GM18907 (cell line): Measurements from ENCODE around the gene SYT9.

Source experiments
- ATAC-seq: cut with Tn5 transposase; IDR thresholded peaks from one replicate; pipeline ENCODE4 v1.9.1; 2021; ENCODE audit warnings: mild to moderate bottlenecking, moderate library complexity; ENCODE audit not compliant: unreplicated experiment

The SYT9 gene

GRCh38 chr11:7270233-7270865, 18.6 kb downstream of the SYT9 start:
- no peak for ATAC-seq

DNA sequence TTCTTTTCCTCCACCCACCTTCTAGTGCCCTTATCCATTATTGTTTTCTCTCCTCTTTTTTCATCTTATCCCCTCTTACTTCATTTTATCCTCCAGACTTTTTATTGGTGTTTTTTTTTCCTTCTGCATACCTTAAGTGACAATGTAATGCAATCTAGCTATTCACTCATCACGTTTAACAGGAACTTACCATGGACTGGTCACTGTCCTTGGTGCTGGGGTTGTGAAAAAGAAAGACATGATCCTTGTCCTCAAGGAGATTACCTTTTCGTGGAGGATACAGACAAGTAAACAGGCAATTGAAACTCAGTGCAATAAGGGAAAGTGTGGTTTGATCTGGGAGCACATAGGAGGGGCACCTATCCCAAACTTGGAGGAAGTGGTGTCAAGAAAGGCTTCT, 20.7 kb downstream of the SYT9 start:
- no peak for ATAC-seq

GRCh38 chr11:7275133-7275532, 23.4 kb downstream of the SYT9 start:
- ATAC-seq: no peak

GRCh38 chr11:7278314-7278917, 26.7 kb downstream of the SYT9 start:
- peak; percentile 56 for ATAC-seq

DNA sequence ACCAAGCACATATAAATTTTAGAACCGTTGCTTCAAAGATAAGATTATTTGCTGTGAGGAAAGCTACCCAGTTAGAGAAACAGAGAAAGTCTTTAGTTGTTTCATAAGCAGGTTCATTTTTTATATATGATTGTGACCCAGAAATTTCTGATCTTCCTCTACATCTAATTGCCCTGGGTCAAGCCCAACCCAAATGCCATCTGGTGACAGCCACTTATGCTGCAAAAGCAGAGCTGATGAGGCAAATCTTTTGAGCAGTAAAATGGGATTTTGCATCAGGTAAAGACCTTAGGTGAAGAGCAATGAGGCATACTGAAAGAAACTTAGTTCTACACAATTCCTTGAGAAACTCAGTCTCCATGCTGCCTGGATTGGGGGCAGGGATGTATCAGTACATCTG, 28.0 kb downstream of the SYT9 start:
- ATAC-seq: no peak

- ATAC-seq: no peak
These were observed 29.4 kb downstream of the SYT9 start for GRCh38 chr11:7281079-7281478.

GRCh38 chr11:7281809-7282208, 30.1 kb downstream of the SYT9 start:
- no peak for ATAC-seq

- no peak for ATAC-seq
These were observed 34.5 kb downstream of the SYT9 start for GRCh38 chr11:7286178-7286577.

DNA sequence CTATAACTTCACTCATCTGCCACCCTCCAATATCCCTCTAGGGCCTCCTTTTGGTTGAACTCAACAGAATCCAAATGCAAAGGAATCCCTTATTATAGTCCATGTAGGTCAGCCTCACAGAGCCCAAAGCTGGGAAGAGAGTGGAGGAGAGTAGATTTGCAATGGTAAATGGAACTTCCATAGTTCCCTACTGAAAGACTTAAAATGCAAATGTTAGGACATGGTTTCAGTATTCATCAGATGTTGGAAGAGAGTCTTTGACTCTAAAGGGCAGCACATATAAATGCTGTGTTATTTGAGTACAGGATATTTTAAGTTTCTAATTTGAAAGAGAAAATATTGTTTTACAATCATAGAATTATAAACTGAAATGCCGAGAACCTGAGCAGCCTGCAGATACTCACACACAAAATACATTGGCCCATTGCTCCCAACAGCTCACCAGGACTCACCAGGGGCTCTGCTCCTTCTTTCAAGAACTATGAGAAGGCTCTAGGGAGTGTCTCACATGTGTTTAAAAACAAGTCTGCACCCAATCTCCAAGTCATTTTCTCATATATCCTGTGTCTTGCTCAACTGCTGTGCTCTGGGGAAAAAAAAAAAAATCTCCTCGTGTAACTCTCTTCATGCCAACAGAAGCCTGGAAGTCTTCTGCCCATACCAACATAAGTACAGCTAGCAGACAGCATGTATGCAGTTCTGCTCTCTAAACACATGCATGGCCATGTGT, 39.6 kb downstream of the SYT9 start:
- ATAC-seq: no peak

- no peak for ATAC-seq
These were observed 41.2 kb downstream of the SYT9 start for GRCh38 chr11:7292922-7293321.

GRCh38 chr11:7299393-7299792, 47.7 kb downstream of the SYT9 start:
- ATAC-seq: no peak

GRCh38 chr11:7300281-7300680, 48.6 kb downstream of the SYT9 start:
- no peak for ATAC-seq

GRCh38 chr11:7303146-7303545, 51.4 kb downstream of the SYT9 start:
- no peak for ATAC-seq

- ATAC-seq: no peak
These were observed 55.2 kb downstream of the SYT9 start for GRCh38 chr11:7306900-7307299.

DNA sequence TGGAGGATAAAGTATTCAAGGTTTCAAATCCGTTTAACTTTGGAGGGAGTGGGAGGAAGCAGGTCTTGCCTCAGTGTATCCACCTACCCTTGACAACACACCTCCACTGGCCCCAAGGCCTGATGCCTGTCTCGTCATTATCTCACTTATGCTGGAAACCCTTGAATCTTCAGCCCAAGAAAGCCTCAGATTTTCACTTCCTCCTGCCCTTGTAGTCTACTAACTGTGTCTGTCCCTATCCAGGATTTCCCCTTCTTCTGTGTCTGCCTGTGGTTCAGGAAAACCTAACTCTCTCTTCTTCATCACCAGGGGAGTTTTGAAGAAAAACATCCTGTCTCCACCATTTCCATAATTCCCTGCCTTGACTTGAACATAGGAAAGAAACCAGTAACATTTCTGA, 56.1 kb downstream of the SYT9 start:
- ATAC-seq: no peak

GRCh38 chr11:7311903-7312302, 60.2 kb downstream of the SYT9 start:
- no peak for ATAC-seq

DNA sequence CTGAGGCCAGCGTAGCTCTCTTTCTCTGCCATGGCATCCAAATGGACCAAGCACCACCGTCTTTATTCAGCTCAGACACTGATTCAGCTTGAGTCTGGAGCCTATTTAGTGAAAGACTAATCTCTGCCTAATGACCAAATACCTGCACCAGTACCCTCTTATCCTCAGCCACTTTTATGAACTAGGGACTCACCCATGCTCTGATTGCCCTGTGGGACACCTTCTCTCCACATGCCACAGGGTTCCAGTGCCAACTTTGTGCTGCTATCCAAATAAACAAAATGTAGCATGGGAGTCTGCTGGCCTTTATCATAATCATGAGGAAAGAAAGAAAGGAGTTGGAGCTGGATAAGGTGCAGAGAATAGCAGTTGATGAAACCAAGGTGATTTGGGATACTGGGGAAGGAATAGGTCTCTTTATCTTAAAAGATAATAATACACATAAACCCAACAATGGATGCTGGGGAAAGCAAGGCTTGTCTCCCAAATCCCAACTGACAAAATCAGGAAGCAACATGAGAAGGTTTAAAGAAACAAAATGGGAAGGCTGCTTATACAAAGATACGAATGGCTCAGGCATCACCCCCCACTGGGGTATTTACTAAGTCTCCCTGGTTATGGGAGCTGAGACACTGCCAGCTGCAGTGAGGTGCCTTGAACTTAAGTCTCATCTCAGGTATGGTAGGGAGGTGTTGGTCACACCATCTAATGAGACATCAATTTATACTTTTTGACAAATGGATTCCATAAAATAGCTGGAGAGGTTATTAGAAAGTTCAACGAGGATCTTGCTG, 63.3 kb downstream of the SYT9 start:
- no peak for ATAC-seq

GRCh38 chr11:7319501-7319900, 67.8 kb downstream of the SYT9 start:
- no peak for ATAC-seq

DNA sequence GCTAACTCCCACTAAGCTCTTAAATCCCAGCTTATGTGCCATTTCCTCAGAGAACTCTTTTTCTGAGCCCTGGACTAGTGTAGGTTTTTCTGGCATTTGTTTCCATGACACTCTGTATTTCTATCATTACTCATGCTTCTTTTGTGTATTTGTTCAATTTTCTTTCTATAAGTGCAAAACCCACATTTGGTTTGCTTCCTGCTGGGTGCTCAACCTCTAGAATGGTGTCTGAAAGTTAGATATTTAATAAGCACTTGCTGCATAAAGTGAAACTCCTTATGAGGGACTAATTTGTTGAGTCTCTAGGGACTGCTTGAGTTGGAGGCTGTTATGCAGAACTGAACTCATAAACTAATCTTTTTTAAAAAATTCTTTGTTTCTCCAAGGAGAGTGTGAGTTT, 68.6 kb downstream of the SYT9 start:
- ATAC-seq: no peak

- no peak for ATAC-seq
These were observed 70.1 kb downstream of the SYT9 start for GRCh38 chr11:7321473-7322450.
